GM19035 (cell line): Measurements from ENCODE around the gene CFAP91.
A peak's percentile ranks its signal among the peaks of the same experiment; 100 is the strongest.
"Not testable (repeated sequence)": the region's sequence is repeated elsewhere in the genome, so short reads cannot be mapped to it uniquely, and the experiment has no call there.

Experiments used
- ATAC-seq: cut with Tn5 transposase; IDR thresholded peaks from one replicate; pipeline ENCODE4 v1.9.1; 2021; ENCODE audit not compliant: unreplicated experiment

CFAP91 gene

GRCh38 chr3:119676771-119677640 lies 25.8 kb upstream of the CFAP91 start, which contains the start of gene COX17:
TSS of gene COX17 (minus strand) at chr3:119677406. CDS start at chr3:119677310, 96 bp downstream.
- ATAC-seq = peak; percentile 87

- ATAC-seq = no peak
Observed at GRCh38 chr3:119677641-119677934, 25.2 kb upstream of the CFAP91 start.

- not testable (repeated sequence) for ATAC-seq
Observed at GRCh38 chr3:119678209-119678608, 24.6 kb upstream of the CFAP91 start.

- ATAC-seq = no peak
Observed at GRCh38 chr3:119679874-119680273, 22.9 kb upstream of the CFAP91 start.

- ATAC-seq = no peak
Observed at GRCh38 chr3:119681279-119681678, 21.5 kb upstream of the CFAP91 start.

- no peak for ATAC-seq
Observed at GRCh38 chr3:119683421-119683820, 19.4 kb upstream of the CFAP91 start.

- no peak for ATAC-seq
Observed at GRCh38 chr3:119690043-119690656, 12.7 kb upstream of the CFAP91 start.

- no peak for ATAC-seq
Observed at GRCh38 chr3:119695480-119695879, 7.3 kb upstream of the CFAP91 start.

- ATAC-seq = peak; percentile 46
Observed at GRCh38 chr3:119697394-119697793, 5.4 kb upstream of the CFAP91 start.

- ATAC-seq = peak; percentile 42
Observed at GRCh38 chr3:119700269-119700919, 2.4 kb upstream of the CFAP91 start.

- ATAC-seq = peak; percentile 21
Observed at GRCh38 chr3:119700920-119701734, 1.7 kb upstream of the CFAP91 start.

- ATAC-seq = no peak
Observed at GRCh38 chr3:119703820-119704531, 1.2 kb downstream of the CFAP91 start.

- no peak for ATAC-seq
Observed at GRCh38 chr3:119715105-119715504, 12.3 kb downstream of the CFAP91 start.

GRCh38 chr3:119716998-119717397 lies 14.2 kb downstream of the CFAP91 start:
- no peak for ATAC-seq

GRCh38 chr3:119717520-119717919 lies 14.7 kb downstream of the CFAP91 start:
- ATAC-seq = no peak

GRCh38 chr3:119723022-119723421 lies 20.2 kb downstream of the CFAP91 start:
- ATAC-seq = no peak

GRCh38 chr3:119726909-119727308 lies 24.1 kb downstream of the CFAP91 start:
- ATAC-seq = no peak

GRCh38 chr3:119729996-119730395 lies 27.2 kb downstream of the CFAP91 start:
- ATAC-seq = no peak

- no peak for ATAC-seq
Observed at GRCh38 chr3:119731560-119732343, 28.9 kb downstream of the CFAP91 start.

- no peak for ATAC-seq
Observed at GRCh38 chr3:119733812-119734211, 31.0 kb downstream of the CFAP91 start.
